Neural cell (in vitro differentiated cells): Measurements from ENCODE around the gene RNF128. TPM values are rescaled to one million over a fixed set of nuclear protein-coding genes. Genes with fewer than 3 reads are reported as not detected.

Experiments used
- H2AFZ ChIP-seq: fragments of 200-600, 300-800 bp; sonication (generic), shearing (Covaris generic); 2 replicates; pipeline ENCODE4 v1.6.0; 2014; ENCODE audit warnings: low read depth, mild to moderate bottlenecking, antibody characterized with exemption, low read length, moderate library complexity
- H3F3A ChIP-seq: fragments of 200-600 bp; shearing (Covaris generic); 2 replicates; pipeline ENCODE4 v1.6.1; 2016; ENCODE audit warnings: mild to moderate bottlenecking, moderate library complexity, mixed read lengths, antibody characterized with exemption, low read length; ENCODE audit not compliant: insufficient read depth, poor library complexity, severe bottlenecking
- H3K27ac ChIP-seq: fragments of 200-600, 300-800 bp; sonication (generic), shearing (Covaris generic); 2 replicates; pipeline ENCODE4 v1.5.1; 2014; ENCODE audit warnings: mild to moderate bottlenecking, low read length, moderate library complexity
- H3K27me3 ChIP-seq: fragments of 300-800, 200-600 bp; sonication (generic), shearing (Covaris generic); 2 replicates; pipeline ENCODE4 v1.6.0; 2014; ENCODE audit warnings: mild to moderate bottlenecking, low read depth, low read length, moderate library complexity; ENCODE audit not compliant: insufficient read depth
- H3K36me3 ChIP-seq: fragments of 300-800, 200-600 bp; sonication (generic), shearing (Covaris generic); 2 replicates; pipeline ENCODE4 v1.5.1; 2014; ENCODE audit warnings: mild to moderate bottlenecking, antibody characterized with exemption, low read length, moderate library complexity; ENCODE audit not compliant: insufficient read depth
- H3K4me2 ChIP-seq: fragments of 300-800, 200-600 bp; sonication (generic), shearing (Covaris generic); 2 replicates; pipeline ENCODE4 v1.6.0; 2014; ENCODE audit warnings: mild to moderate bottlenecking, low read length
- H3K4me3 ChIP-seq: fragments of 300-800, 200-600 bp; sonication (generic), shearing (Covaris generic); 2 replicates; pipeline ENCODE4 v1.5.1; 2014; ENCODE audit warnings: mild to moderate bottlenecking, low read length, moderate library complexity
- H3K79me2 ChIP-seq: fragments of 200-600 bp; shearing (Covaris generic); replicated peaks from 2 replicates; pipeline ENCODE4 v1.6.0; 2014; ENCODE audit warnings: mild to moderate bottlenecking, low read length, moderate library complexity; ENCODE audit not compliant: insufficient read depth
- H3K9ac ChIP-seq: fragments of 300-800, 200-600 bp; sonication (generic), shearing (Covaris generic); 2 replicates; pipeline ENCODE4 v1.6.1; 2016; ENCODE audit warnings: mild to moderate bottlenecking, low read length, mixed read lengths
- H3K9me2 ChIP-seq: fragments of 200-600 bp; shearing (Covaris generic); 2 replicates; pipeline ENCODE4 v1.6.1; 2016; ENCODE audit warnings: mild to moderate bottlenecking, low read length, mixed read lengths; ENCODE audit not compliant: insufficient read depth
- H3K9me3 ChIP-seq: fragments of 200-600, 300-800 bp; sonication (generic), shearing (Covaris generic); 2 replicates; pipeline ENCODE4 v1.6.1; 2016; ENCODE audit warnings: mild to moderate bottlenecking, mixed run types, low read length, moderate library complexity, mixed read lengths
- H4K20me1 ChIP-seq: fragments of 200-600 bp; shearing (Covaris generic); 2 replicates; pipeline ENCODE4 v1.6.1; 2016; ENCODE audit warnings: mild to moderate bottlenecking, mixed run types; ENCODE audit not compliant: insufficient read depth
- EP300 ChIP-seq: fragments of 450-650 bp; conservative IDR thresholded peaks from 2 replicates; pipeline ENCODE4 v1.6.1; 2014; ENCODE audit warnings: antibody characterized with exemption, mild to moderate bottlenecking, moderate library complexity; ENCODE audit not compliant: poor library complexity, severe bottlenecking
- EZH2 ChIP-seq: fragments of 200-600, 300-800 bp; shearing (Covaris generic), sonication (generic); IDR thresholded peaks from 2 replicates; pipeline ENCODE4 v1.6.1; 2014; ENCODE audit warnings: antibody characterized with exemption, low read length, borderline replicate concordance, mild to moderate bottlenecking; ENCODE audit not compliant: insufficient read depth, poor library complexity, severe bottlenecking
- MXI1 ChIP-seq: fragments of 450-650 bp; conservative IDR thresholded peaks from 2 replicates; pipeline ENCODE4 v1.6.1; 2014; ENCODE audit warnings: antibody characterized with exemption, mild to moderate bottlenecking; ENCODE audit not compliant: poor library complexity, severe bottlenecking
- POLR2AphosphoS5 ChIP-seq: IDR thresholded peaks from 2 replicates; pipeline ENCODE4 v1.6.1; 2012
- RAD21 ChIP-seq: fragments of 450-650 bp; conservative IDR thresholded peaks from 2 replicates; pipeline ENCODE4 v1.6.1; 2014; ENCODE audit warnings: antibody characterized with exemption, mild to moderate bottlenecking, moderate library complexity
- SMC3 ChIP-seq: fragments of 450-650 bp; conservative IDR thresholded peaks from 2 replicates; pipeline ENCODE4 v1.6.1; 2014; ENCODE audit warnings: antibody characterized with exemption, mild to moderate bottlenecking, moderate library complexity; ENCODE audit not compliant: poor library complexity
- TAF1 ChIP-seq: IDR thresholded peaks from 2 replicates; pipeline ENCODE4 v1.6.1; 2012; ENCODE audit warnings: low read depth
- polyA plus RNA-seq: library from polyadenylated mRNA; depleted of rRNA; stranded (reverse); fragments of >200 nt; gene quantifications from 2 replicates; pipeline ENCODE4 v1.2.3, GENCODE V29; 2014
- TF ChIP-seq, protein P1 (sequence below): fragments of 450-650 bp; IDR thresholded peaks from 2 replicates; pipeline ENCODE4 v1.5.1; 2014; ENCODE audit warnings: antibody characterized with exemption, mild to moderate bottlenecking, moderate library complexity; ENCODE audit not compliant: poor library complexity, severe bottlenecking
- TF ChIP-seq, protein P2 (sequence below): IDR thresholded peaks from 2 replicates; pipeline ENCODE4 v1.6.1; 2012; ENCODE audit warnings: borderline replicate concordance

RNF128 gene
- polyA plus RNA-seq, 1 donor from 2014 or later, result 0.72 TPM

DNA sequence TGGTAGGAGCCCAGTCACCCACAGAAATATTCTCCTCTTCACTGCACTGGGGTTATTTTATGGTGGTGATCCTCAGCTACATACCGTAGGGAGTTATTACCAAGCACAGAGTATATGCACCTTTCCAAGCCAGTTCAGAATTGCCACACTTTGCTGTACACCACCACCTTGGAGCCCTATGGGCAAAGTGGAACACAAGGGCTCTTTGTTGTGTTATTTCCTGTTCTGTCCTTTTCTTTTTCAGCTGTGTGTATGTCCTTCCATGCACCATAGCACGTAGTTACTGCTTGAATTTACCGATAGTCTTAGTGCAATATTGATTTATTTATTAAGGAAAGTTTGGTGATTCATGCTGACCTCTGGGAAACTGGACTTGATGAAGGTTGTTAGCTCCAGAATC, 8.3 kb downstream of the RNF128 start:
- Histone ChIP-seq H4K20me1 (no peaks in the 10 kb centered on the region), H3K27me3 (no peaks in the 10 kb centered on the region), H3K79me2 (no peaks in the 10 kb centered on the region), H3K9me3 (no peaks in the 10 kb centered on the region), H3K9me2 (no peaks in the 10 kb centered on the region), H3K36me3 (no peaks in the 10 kb centered on the region), H3K4me2 (no peak overlapping the region), H2AFZ (no peak overlapping the region), H3F3A (no peaks in the 10 kb centered on the region), H3K27ac (no peak overlapping the region), H3K4me3 (no peak overlapping the region), H3K9ac (no peak overlapping the region)
- TF ChIP-seq EP300, result no peak
- TF ChIP-seq, protein P1, sequence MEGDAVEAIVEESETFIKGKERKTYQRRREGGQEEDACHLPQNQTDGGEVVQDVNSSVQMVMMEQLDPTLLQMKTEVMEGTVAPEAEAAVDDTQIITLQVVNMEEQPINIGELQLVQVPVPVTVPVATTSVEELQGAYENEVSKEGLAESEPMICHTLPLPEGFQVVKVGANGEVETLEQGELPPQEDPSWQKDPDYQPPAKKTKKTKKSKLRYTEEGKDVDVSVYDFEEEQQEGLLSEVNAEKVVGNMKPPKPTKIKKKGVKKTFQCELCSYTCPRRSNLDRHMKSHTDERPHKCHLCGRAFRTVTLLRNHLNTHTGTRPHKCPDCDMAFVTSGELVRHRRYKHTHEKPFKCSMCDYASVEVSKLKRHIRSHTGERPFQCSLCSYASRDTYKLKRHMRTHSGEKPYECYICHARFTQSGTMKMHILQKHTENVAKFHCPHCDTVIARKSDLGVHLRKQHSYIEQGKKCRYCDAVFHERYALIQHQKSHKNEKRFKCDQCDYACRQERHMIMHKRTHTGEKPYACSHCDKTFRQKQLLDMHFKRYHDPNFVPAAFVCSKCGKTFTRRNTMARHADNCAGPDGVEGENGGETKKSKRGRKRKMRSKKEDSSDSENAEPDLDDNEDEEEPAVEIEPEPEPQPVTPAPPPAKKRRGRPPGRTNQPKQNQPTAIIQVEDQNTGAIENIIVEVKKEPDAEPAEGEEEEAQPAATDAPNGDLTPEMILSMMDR, result no peak
- no peak for TF ChIP-seq RAD21
- TF ChIP-seq, protein P2, sequence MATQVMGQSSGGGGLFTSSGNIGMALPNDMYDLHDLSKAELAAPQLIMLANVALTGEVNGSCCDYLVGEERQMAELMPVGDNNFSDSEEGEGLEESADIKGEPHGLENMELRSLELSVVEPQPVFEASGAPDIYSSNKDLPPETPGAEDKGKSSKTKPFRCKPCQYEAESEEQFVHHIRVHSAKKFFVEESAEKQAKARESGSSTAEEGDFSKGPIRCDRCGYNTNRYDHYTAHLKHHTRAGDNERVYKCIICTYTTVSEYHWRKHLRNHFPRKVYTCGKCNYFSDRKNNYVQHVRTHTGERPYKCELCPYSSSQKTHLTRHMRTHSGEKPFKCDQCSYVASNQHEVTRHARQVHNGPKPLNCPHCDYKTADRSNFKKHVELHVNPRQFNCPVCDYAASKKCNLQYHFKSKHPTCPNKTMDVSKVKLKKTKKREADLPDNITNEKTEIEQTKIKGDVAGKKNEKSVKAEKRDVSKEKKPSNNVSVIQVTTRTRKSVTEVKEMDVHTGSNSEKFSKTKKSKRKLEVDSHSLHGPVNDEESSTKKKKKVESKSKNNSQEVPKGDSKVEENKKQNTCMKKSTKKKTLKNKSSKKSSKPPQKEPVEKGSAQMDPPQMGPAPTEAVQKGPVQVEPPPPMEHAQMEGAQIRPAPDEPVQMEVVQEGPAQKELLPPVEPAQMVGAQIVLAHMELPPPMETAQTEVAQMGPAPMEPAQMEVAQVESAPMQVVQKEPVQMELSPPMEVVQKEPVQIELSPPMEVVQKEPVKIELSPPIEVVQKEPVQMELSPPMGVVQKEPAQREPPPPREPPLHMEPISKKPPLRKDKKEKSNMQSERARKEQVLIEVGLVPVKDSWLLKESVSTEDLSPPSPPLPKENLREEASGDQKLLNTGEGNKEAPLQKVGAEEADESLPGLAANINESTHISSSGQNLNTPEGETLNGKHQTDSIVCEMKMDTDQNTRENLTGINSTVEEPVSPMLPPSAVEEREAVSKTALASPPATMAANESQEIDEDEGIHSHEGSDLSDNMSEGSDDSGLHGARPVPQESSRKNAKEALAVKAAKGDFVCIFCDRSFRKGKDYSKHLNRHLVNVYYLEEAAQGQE, result no peak
- no peak for TF ChIP-seq MXI1
- no peak for TF ChIP-seq TAF1
- no peak for TF ChIP-seq EZH2
- no peak for TF ChIP-seq SMC3
- no peak for TF ChIP-seq POLR2AphosphoS5

DNA sequence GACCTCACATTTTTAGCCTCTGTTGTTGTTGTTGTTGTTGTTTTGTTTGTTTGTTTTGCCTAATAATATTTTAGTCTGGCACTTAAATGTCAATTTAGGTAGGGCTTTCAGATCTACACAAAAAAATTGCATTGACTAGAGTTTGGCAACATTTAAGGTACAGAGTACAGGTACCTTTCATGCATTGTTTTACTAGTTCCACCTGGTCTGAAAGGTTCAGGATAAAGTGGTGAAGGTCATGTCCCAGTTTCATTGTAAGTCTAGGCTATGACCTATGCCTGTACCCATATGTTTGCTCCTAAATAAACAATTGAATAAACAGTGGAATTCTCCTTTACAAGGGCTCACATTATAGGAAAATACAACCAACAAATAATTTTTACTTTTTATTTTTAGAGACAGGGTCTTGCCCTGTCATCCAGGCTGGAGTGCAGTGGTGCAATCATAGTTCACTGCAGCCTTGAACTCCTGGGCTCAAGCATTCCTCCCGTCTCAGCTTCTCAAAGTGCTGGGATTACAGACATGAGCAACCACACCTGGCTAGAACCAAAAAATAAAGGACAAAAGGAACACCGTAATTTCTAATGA, 13.8 kb downstream of the RNF128 start:
- Histone ChIP-seq H4K20me1 (no peaks in the 10 kb centered on the region), H3K9me2 (no peaks in the 10 kb centered on the region), H3K27me3 (no peaks in the 10 kb centered on the region), H3K9ac (no peak overlapping the region), H3F3A (no peaks in the 10 kb centered on the region), H2AFZ (no peak overlapping the region), H3K9me3 (no peaks in the 10 kb centered on the region), H3K4me2 (no peak overlapping the region), H3K4me3 (no peak overlapping the region), H3K36me3 (no peaks in the 10 kb centered on the region), H3K79me2 (no peaks in the 10 kb centered on the region), H3K27ac (no peak overlapping the region)
- TF ChIP-seq SMC3 (no peak), TAF1 (no peak), EP300 (no peak), POLR2AphosphoS5 (no peak), RAD21 (no peak), MXI1 (no peak), EZH2 (no peak)
- TF ChIP-seq, protein P1, result no peak
- TF ChIP-seq, protein P2, result no peak
